ENCODE data around the gene GALP. TPM values are rescaled to one million over a fixed set of nuclear protein-coding genes. Genes with fewer than 3 reads are reported as not detected.

GALP gene
- total RNA-seq, 1 donor from 2014 or later: not detected

GRCh38 chr19:56133858-56134653 lies 41.8 kb upstream of the GALP start:
- Mint-ChIP-seq H3K27ac (peak overlapping the region; percentile 64), H3K36me3 (no peaks in the 10 kb centered on the region), H3K4me3 (no peak overlapping the region), H3K9me3 (no peaks in the 10 kb centered on the region), H3K27me3 (no peaks in the 10 kb centered on the region), H3K4me1 (ENCODE audit: unreplicated experiment) (peaks cover 18% of the 10 kb centered on the region)
- DNase-seq (ENCODE audit: extremely low spot score, unreplicated experiment): no peak
- TF ChIP-seq CTCF (conservative IDR thresholded peaks at IDR 0.05): no peak

GRCh38 chr19:56134654-56134921 lies 41.2 kb upstream of the GALP start:
- H3K4me3 Mint-ChIP-seq: no peak overlapping the region
- no peaks in the 10 kb centered on the region for H3K36me3 Mint-ChIP-seq
- no peak for TF ChIP-seq CTCF (conservative IDR thresholded peaks at IDR 0.05)
- H3K27ac Mint-ChIP-seq: peak overlapping the region; percentile 64
- H3K27me3 Mint-ChIP-seq: no peaks in the 10 kb centered on the region
- H3K9me3 Mint-ChIP-seq: no peaks in the 10 kb centered on the region
- peaks cover 19% of the 10 kb centered on the region for H3K4me1 Mint-ChIP-seq (ENCODE audit: unreplicated experiment)
- DNase-seq (ENCODE audit: extremely low spot score, unreplicated experiment): no peak

GRCh38 chr19:56136362-56136761 lies 39.4 kb upstream of the GALP start:
- H3K36me3 Mint-ChIP-seq: no peaks in the 10 kb centered on the region
- DNase-seq (ENCODE audit: extremely low spot score, unreplicated experiment): no peak
- no peaks in the 10 kb centered on the region for H3K27me3 Mint-ChIP-seq
- TF ChIP-seq CTCF (conservative IDR thresholded peaks at IDR 0.05): no peak
- H3K27ac Mint-ChIP-seq: no peak overlapping the region
- H3K4me3 Mint-ChIP-seq: no peak overlapping the region
- peaks cover 33% of the 10 kb centered on the region for H3K4me1 Mint-ChIP-seq (ENCODE audit: unreplicated experiment)
- H3K9me3 Mint-ChIP-seq: no peaks in the 10 kb centered on the region

GRCh38 chr19:56137405-56137804 lies 38.4 kb upstream of the GALP start:
- H3K27ac Mint-ChIP-seq: no peak overlapping the region
- no peaks in the 10 kb centered on the region for H3K36me3 Mint-ChIP-seq
- no peaks in the 10 kb centered on the region for H3K9me3 Mint-ChIP-seq
- no peak for DNase-seq (ENCODE audit: extremely low spot score, unreplicated experiment)
- peaks cover 30% of the 10 kb centered on the region for H3K4me1 Mint-ChIP-seq (ENCODE audit: unreplicated experiment)
- H3K4me3 Mint-ChIP-seq: no peak overlapping the region
- no peak for TF ChIP-seq CTCF (conservative IDR thresholded peaks at IDR 0.05)
- H3K27me3 Mint-ChIP-seq: no peaks in the 10 kb centered on the region

DNA sequence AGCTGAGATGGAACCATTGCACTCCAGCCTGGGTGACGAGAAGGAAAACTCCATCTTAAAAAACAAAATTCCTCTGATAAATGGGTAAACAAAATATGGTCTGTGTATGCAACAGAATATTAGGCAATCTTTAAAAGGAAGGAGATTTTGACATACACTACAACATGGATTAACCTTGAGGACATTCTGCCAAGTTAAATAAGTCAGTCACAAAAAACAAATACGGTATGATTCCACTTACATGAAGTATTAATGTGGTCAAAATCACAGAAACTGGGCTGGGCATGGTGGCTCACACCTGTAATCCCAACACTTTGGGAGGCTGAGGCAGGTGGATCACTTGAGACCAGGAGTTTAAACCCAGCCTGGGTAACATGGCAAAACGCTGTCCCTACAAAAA lies 37.7 kb upstream of the GALP start:
- H3K4me1 Mint-ChIP-seq (ENCODE audit: unreplicated experiment): peaks cover 27% of the 10 kb centered on the region
- no peak for TF ChIP-seq CTCF (conservative IDR thresholded peaks at IDR 0.05)
- no peaks in the 10 kb centered on the region for H3K36me3 Mint-ChIP-seq
- H3K27me3 Mint-ChIP-seq: no peaks in the 10 kb centered on the region
- H3K4me3 Mint-ChIP-seq: peak overlapping the region; percentile 55
- H3K9me3 Mint-ChIP-seq: no peaks in the 10 kb centered on the region
- no peak overlapping the region for H3K27ac Mint-ChIP-seq
- DNase-seq (ENCODE audit: extremely low spot score, unreplicated experiment): no peak
